ENCODE results near the gene INIP.
A peak's percentile ranks its signal among the peaks of the same experiment; 100 is the strongest.

Gene INIP, protein sequence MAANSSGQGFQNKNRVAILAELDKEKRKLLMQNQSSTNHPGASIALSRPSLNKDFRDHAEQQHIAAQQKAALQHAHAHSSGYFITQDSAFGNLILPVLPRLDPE

DNA sequence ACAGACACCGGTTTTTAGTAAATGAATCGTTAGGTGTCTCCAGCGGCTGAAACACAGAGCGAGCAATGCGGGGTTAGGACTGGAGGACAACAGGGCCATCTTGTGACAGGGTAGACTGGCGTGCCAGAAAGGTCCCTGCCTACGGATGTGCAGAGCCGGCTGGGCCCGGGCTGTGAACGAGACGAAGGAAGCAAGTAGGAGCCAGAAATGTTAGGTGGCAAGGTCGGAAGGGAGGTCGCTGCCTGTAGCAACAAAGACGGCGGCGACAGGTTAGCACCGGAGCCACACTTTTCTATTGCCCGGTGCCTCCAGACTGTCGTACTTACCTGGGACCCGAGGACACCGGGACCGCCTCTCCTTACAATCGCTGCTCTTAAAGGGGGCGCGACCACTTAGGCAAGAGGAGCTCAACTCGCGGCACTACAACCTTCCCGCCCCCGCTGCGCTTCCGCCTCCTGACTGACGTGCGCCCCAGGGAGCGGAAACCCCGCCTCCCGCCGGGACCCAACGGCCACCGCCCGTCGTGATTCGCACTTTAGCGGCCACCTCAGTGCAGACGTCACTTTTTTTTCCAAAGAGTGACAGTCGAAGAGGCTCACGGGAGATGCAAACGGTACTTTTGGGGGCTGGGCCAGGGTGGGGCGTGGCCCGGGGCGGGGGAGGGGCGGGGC, at the start of gene INIP:
INIP (minus strand) TSS at position 457 of the 671 bp plus-strand sequence. CDS start 1,632 bp downstream, outside the sequence.
- Histone ChIP-seq H3K4me1 (ENCODE audit: control insufficient read depth in 1 of 2, insufficient read depth in 2 of 2, low read length in 2 of 2) (peaks cover 9 to 12% of the 10 kb centered on the region in 2 donors), H3K27me3 (ENCODE audit: control insufficient read depth in 1 of 2, insufficient read depth in 2 of 2, low read length in 2 of 2) (no peaks in the 10 kb centered on the region), H3K9me3 (ENCODE audit: control insufficient read depth in 1 of 2, low read length in 2 of 2) (no peaks in the 10 kb centered on the region), H3K4me3 (ENCODE audit: low read depth in 1 of 2, low read length in 2 of 2) (peak within 1 kb of the TSS; percentile 96 to 98), H3K9ac (ENCODE audit: low read depth in 1 of 2, low read length in 2 of 2) (peak within 1 kb of the TSS; percentile 98 to 99), H3K36me3 (ENCODE audit: control insufficient read depth in 1 of 2, insufficient read depth in 2 of 2, low read length in 2 of 2) (peaks cover 0 to 11% of the 10 kb centered on the region in 2 donors), H3K27ac (ENCODE audit: low read depth, low read length) (peak within 1 kb of the TSS; percentile 91)

DNA sequence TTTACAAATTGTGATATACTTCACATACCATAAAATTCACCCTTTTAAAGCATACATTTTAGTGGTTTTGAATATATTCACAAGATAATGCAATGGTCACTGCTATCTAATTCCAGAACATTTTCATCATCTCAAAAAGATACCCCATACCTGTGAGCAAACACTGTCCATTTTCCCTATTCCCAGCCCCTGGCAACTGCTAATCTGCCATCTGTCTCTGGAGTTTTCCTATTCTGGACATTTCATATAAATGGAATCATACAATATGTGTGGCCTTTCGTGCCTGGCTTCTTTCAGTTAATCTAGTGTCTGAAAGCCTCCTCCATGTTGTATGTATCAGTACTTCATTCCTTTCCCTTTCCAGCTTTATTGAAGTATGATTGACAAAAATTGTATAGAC, 47.4 kb upstream of the INIP start:
- H3K4me1 ChIP-seq (ENCODE audit: control insufficient read depth in 1 of 2, insufficient read depth in 2 of 2, low read length in 2 of 2), result peaks cover 5 to 13% of the 10 kb centered on the region in 2 donors
- H3K9me3 ChIP-seq (ENCODE audit: control insufficient read depth in 1 of 2, low read length in 2 of 2), result peaks cover 0 to 2% of the 10 kb centered on the region in 2 donors
- no peak overlapping the region for H3K4me3 ChIP-seq (ENCODE audit: low read depth in 1 of 2, low read length in 2 of 2)
- H3K27ac ChIP-seq (ENCODE audit: low read depth, low read length), result no peak overlapping the region
- H3K36me3 ChIP-seq (ENCODE audit: control insufficient read depth in 1 of 2, insufficient read depth in 2 of 2, low read length in 2 of 2), result peaks cover 3 to 4% of the 10 kb centered on the region in 2 donors
- no peaks in the 10 kb centered on the region for H3K27me3 ChIP-seq (ENCODE audit: control insufficient read depth in 1 of 2, insufficient read depth in 2 of 2, low read length in 2 of 2)
- no peak overlapping the region for H3K9ac ChIP-seq (ENCODE audit: low read depth in 1 of 2, low read length in 2 of 2)

DNA sequence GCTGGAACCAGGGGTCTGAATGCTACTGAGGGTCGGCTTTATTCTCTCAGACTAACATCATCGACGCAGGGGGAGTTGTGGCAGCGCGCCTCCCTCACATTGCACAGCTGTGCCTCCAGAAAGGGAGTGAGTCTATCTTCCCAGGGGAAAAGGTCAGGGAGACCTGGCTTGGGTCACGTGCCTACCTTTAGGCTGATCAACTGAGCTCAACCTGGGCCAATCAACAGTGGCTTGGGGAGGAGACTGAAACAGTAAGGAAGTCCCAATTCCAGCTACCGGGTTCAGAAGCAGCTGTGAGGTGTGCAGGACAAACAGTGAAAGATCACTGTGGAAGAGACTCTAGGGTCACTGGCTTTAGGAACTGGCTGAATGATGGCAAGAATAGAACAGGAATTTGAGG, 46.9 kb upstream of the INIP start:
- H3K4me3 ChIP-seq (ENCODE audit: low read depth in 1 of 2, low read length in 2 of 2), result peak overlapping the region; percentile 11 to 48
- peaks cover 3 to 4% of the 10 kb centered on the region in 2 donors for H3K36me3 ChIP-seq (ENCODE audit: control insufficient read depth in 1 of 2, insufficient read depth in 2 of 2, low read length in 2 of 2)
- peak overlapping the region; percentile 16 for H3K27ac ChIP-seq (ENCODE audit: low read depth, low read length)
- no peaks in the 10 kb centered on the region for H3K27me3 ChIP-seq (ENCODE audit: control insufficient read depth in 1 of 2, insufficient read depth in 2 of 2, low read length in 2 of 2)
- H3K9me3 ChIP-seq (ENCODE audit: control insufficient read depth in 1 of 2, low read length in 2 of 2), result peaks cover 0 to 2% of the 10 kb centered on the region in 2 donors
- peaks cover 5 to 13% of the 10 kb centered on the region in 2 donors for H3K4me1 ChIP-seq (ENCODE audit: control insufficient read depth in 1 of 2, insufficient read depth in 2 of 2, low read length in 2 of 2)
- H3K9ac ChIP-seq (ENCODE audit: low read depth in 1 of 2, low read length in 2 of 2), result no peak overlapping the region

DNA sequence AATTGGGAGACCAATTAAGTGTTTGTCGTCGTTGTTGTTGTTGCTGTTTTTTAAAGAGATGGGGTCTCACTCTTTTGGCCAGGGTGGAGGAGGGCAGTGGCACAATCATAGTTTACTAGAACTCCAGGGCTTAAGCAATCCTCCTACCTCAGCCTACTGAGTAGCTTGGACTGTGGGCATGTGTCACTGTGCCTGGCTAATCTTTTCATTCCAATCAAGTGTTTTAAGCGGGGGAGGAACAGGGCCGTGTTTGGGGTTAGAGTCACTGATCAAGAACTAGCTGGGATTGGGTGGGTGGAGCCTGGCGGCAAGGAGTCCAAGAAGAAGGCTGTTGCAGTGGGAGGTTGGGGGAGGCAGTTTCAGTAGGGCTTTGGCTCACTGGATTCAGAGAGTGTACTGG, 46.4 kb upstream of the INIP start:
- H3K27me3 ChIP-seq (ENCODE audit: control insufficient read depth in 1 of 2, insufficient read depth in 2 of 2, low read length in 2 of 2), result no peaks in the 10 kb centered on the region
- peaks cover 0 to 2% of the 10 kb centered on the region in 2 donors for H3K9me3 ChIP-seq (ENCODE audit: control insufficient read depth in 1 of 2, low read length in 2 of 2)
- H3K9ac ChIP-seq (ENCODE audit: low read depth in 1 of 2, low read length in 2 of 2), result no peak overlapping the region
- peaks cover 5 to 13% of the 10 kb centered on the region in 2 donors for H3K4me1 ChIP-seq (ENCODE audit: control insufficient read depth in 1 of 2, insufficient read depth in 2 of 2, low read length in 2 of 2)
- peak overlapping the region; percentile 16 for H3K27ac ChIP-seq (ENCODE audit: low read depth, low read length)
- peaks cover 2% of the 10 kb centered on the region in 2 donors for H3K36me3 ChIP-seq (ENCODE audit: control insufficient read depth in 1 of 2, insufficient read depth in 2 of 2, low read length in 2 of 2)
- peak overlapping the region; percentile 11 to 48 for H3K4me3 ChIP-seq (ENCODE audit: low read depth in 1 of 2, low read length in 2 of 2)

DNA sequence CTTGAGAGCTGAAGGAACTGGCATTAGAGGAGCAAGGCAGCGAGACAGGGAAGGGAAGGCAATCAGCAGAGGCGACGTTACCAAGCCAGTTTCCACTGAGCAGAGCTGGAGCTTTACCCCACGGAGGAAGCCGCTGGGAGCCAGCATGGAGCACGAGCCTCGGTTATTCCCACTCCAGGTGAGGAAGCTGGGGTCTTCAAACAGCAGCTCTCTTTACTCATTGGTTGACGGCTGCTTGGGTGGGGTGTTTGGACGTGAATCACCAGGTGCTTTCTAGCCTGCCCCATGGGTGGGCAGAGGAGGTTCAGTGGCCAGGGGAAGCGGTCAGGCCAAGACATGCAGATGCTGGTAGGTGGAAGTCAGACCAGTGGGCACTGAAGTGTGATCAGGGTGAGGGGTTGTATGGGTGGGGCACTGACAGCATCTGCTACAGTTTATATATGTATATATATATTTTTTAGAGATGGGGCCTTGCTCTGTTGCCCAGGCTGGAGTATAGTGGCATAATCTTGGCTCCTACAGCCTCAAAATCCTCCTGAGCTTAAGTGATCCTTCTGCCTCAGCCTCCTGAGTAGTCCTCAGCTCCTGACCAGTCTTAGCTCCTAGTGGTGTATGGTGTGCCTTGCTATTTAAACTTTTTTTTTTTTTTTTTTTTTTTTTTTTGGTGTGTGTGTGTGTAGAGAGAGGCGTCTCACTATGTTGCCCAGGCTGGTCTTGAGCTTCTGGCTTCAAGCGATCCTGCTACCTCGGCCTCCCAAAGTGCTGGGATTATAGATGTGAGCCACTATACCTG, 45.0 kb upstream of the INIP start:
- H3K27ac ChIP-seq (ENCODE audit: low read depth, low read length), result no peak overlapping the region
- no peaks in the 10 kb centered on the region for H3K27me3 ChIP-seq (ENCODE audit: control insufficient read depth in 1 of 2, insufficient read depth in 2 of 2, low read length in 2 of 2)
- H3K9me3 ChIP-seq (ENCODE audit: control insufficient read depth in 1 of 2, low read length in 2 of 2), result peaks cover 0 to 2% of the 10 kb centered on the region in 2 donors
- H3K9ac ChIP-seq (ENCODE audit: low read depth in 1 of 2, low read length in 2 of 2), result no peak overlapping the region
- H3K36me3 ChIP-seq (ENCODE audit: control insufficient read depth in 1 of 2, insufficient read depth in 2 of 2, low read length in 2 of 2), result no peaks in the 10 kb centered on the region
- H3K4me3 ChIP-seq (ENCODE audit: low read depth in 1 of 2, low read length in 2 of 2), result no peak overlapping the region
- peaks cover 5 to 13% of the 10 kb centered on the region in 2 donors for H3K4me1 ChIP-seq (ENCODE audit: control insufficient read depth in 1 of 2, insufficient read depth in 2 of 2, low read length in 2 of 2)

DNA sequence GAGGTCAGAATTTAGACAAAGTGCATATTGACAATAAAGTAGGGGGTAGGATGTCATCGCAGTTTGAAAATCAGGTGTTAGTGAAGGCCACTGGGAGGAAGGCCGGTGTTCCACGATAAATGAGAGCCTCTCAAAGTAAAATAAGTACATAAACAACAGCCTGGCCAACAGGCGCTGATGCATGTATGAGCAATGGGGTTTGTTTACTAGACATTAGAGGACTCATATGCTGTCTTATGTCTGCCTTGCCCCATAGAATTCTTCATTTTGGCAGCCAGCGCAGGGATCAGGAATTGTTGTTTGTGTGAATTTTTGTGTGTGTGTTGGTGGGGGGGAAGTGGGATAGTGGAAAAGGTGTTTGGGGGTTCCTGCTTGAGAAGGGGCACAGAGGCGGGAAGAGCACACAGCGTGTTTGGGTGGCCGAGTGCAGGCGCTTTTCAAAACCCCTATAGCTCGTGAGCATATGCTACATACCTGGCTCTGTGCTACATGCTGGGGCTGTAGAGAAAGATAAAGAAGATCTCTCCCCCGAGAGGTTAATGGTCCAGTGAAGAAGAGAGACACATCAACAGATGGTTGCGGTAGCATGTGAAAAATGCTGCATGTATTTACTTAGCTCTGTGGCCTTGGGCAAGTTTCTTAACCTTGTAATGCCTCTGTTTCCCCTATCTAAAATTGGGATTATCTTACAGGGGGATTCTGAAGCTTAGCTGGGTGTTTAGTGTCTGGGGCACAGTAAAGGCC, 44.2 kb upstream of the INIP start:
- H3K27ac ChIP-seq (ENCODE audit: low read depth, low read length), result no peak overlapping the region
- no peak overlapping the region for H3K9ac ChIP-seq (ENCODE audit: low read depth in 1 of 2, low read length in 2 of 2)
- peaks cover 5 to 18% of the 10 kb centered on the region in 2 donors for H3K4me1 ChIP-seq (ENCODE audit: control insufficient read depth in 1 of 2, insufficient read depth in 2 of 2, low read length in 2 of 2)

DNA sequence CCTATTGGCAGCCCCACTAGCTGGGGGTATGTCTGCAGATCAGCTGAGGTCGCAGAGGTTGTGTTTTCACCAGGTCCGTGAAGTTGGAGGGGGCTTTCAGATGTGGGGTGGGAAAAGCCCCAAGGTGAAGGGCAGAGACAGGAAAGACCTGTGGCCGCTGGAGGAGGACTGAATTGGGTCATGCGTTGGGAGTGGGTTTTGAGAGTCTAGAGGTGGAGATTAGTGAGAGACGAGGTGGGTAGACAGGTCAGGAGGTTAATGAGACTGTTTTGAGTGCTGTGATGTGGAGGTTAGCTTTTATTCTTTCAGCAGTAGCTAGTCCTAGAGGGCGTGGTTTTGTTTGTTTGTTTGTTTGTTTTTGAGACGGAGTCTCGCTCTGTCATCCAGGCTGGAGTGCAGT, 42.9 kb upstream of the INIP start:
- no peak overlapping the region for H3K9ac ChIP-seq (ENCODE audit: low read depth in 1 of 2, low read length in 2 of 2)
- H3K27ac ChIP-seq (ENCODE audit: low read depth, low read length), result no peak overlapping the region
- H3K4me3 ChIP-seq (ENCODE audit: low read depth in 1 of 2, low read length in 2 of 2), result no peak overlapping the region
- H3K36me3 ChIP-seq (ENCODE audit: control insufficient read depth in 1 of 2, insufficient read depth in 2 of 2, low read length in 2 of 2), result no peaks in the 10 kb centered on the region
- no peaks in the 10 kb centered on the region for H3K27me3 ChIP-seq (ENCODE audit: control insufficient read depth in 1 of 2, insufficient read depth in 2 of 2, low read length in 2 of 2)
- no peaks in the 10 kb centered on the region for H3K9me3 ChIP-seq (ENCODE audit: control insufficient read depth in 1 of 2, low read length in 2 of 2)
- peaks cover 15 to 22% of the 10 kb centered on the region in 2 donors for H3K4me1 ChIP-seq (ENCODE audit: control insufficient read depth in 1 of 2, insufficient read depth in 2 of 2, low read length in 2 of 2)

More for the DNA sequence above, 44.2 kb upstream of the INIP start:
- H3K27me3 ChIP-seq (ENCODE audit: control insufficient read depth in 1 of 2, insufficient read depth in 2 of 2, low read length in 2 of 2), result no peaks in the 10 kb centered on the region
- no peak overlapping the region for H3K4me3 ChIP-seq (ENCODE audit: low read depth in 1 of 2, low read length in 2 of 2)
- no peaks in the 10 kb centered on the region for H3K36me3 ChIP-seq (ENCODE audit: control insufficient read depth in 1 of 2, insufficient read depth in 2 of 2, low read length in 2 of 2)
- H3K9me3 ChIP-seq (ENCODE audit: control insufficient read depth in 1 of 2, low read length in 2 of 2), result peaks cover 0 to 2% of the 10 kb centered on the region in 2 donors

DNA sequence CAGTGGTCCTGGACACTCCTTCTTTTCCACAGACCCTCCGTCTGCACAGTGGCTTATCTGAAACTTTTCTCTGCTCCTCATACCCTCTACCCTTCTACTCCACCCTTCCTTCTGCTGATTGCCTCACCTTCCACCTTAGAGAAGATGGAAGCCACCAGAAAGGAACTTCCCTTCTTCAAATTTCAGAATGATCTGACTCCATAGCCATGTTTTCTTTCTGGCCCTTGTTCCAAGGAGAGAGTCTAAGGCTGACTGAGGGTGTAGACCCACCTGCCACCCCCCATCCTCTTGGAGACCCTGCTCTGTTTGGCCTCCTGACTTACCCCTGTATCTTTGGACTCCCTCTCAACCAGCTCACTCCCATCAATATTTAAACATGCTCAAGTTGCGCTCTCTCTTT, 40.0 kb upstream of the INIP start:
- no peaks in the 10 kb centered on the region for H3K36me3 ChIP-seq (ENCODE audit: control insufficient read depth in 1 of 2, insufficient read depth in 2 of 2, low read length in 2 of 2)
- no peak overlapping the region for H3K27ac ChIP-seq (ENCODE audit: low read depth, low read length)
- no peak overlapping the region for H3K9ac ChIP-seq (ENCODE audit: low read depth in 1 of 2, low read length in 2 of 2)
- no peak overlapping the region for H3K4me3 ChIP-seq (ENCODE audit: low read depth in 1 of 2, low read length in 2 of 2)
- H3K9me3 ChIP-seq (ENCODE audit: control insufficient read depth in 1 of 2, low read length in 2 of 2), result no peaks in the 10 kb centered on the region
- peaks cover 27 to 30% of the 10 kb centered on the region in 2 donors for H3K4me1 ChIP-seq (ENCODE audit: control insufficient read depth in 1 of 2, insufficient read depth in 2 of 2, low read length in 2 of 2)
- no peaks in the 10 kb centered on the region for H3K27me3 ChIP-seq (ENCODE audit: control insufficient read depth in 1 of 2, insufficient read depth in 2 of 2, low read length in 2 of 2)

DNA sequence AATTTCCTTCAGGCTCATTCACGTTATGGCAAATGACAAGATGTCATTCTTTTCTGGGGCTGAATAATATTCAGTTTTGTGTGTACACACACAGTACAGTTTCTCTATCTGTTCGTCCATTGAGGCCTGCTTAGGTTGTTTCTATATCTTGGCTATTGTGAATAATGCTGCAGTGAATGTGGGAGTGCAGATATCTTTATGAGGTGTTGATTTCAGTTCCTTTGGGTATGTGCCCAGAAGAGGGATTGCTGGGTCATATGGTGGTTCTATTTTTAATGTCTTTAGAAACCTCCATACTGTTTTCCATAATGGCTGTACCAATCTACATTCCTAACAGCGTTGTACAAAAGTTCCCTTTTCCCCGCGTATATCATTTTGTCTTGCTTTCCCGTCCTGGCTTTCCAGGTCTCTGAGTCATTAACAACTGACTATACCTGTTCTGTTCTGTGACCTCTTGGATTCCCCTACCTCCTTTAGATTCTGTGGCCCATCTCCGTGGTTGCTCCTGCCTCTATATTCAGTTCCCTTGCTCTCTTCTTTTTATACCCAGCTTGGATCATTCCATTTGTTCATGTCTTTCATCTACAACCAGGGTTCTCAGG, 39.5 kb upstream of the INIP start:
- Histone ChIP-seq H3K9me3 (ENCODE audit: control insufficient read depth in 1 of 2, low read length in 2 of 2) (no peaks in the 10 kb centered on the region), H3K4me3 (ENCODE audit: low read depth in 1 of 2, low read length in 2 of 2) (no peak overlapping the region), H3K36me3 (ENCODE audit: control insufficient read depth in 1 of 2, insufficient read depth in 2 of 2, low read length in 2 of 2) (no peaks in the 10 kb centered on the region), H3K27me3 (ENCODE audit: control insufficient read depth in 1 of 2, insufficient read depth in 2 of 2, low read length in 2 of 2) (no peaks in the 10 kb centered on the region), H3K27ac (ENCODE audit: low read depth, low read length) (no peak overlapping the region), H3K9ac (ENCODE audit: low read depth in 1 of 2, low read length in 2 of 2) (no peak overlapping the region), H3K4me1 (ENCODE audit: control insufficient read depth in 1 of 2, insufficient read depth in 2 of 2, low read length in 2 of 2) (peaks cover 31 to 35% of the 10 kb centered on the region in 2 donors)

Data from duodenal mucosa (tissue), 2 donors.